Neural progenitor cell (in vitro differentiated cells): ENCODE measurements around the gene CCL23. TPM values are rescaled to one million over a fixed set of nuclear protein-coding genes. Genes with fewer than 3 reads are reported as not detected.

Experiments used
- DNase-seq: peaks from one replicate; pipeline ENCODE4 v3.0.0-alpha.2; 2016; ENCODE audit warnings: low spot score
- H2AFZ ChIP-seq: fragments of 200-600 bp; sonication (generic); replicated peaks from 2 replicates; pipeline ENCODE4 v1.6.1; 2016; ENCODE audit warnings: antibody characterized with exemption
- H3F3A ChIP-seq: fragments of 200-600 bp; sonication (generic); 2 replicates; pipeline ENCODE4 v1.6.1; 2016; ENCODE audit warnings: antibody characterized with exemption, low read depth
- H3K27ac ChIP-seq: fragments of 200-600 bp; sonication (generic); 2 replicates; pipeline ENCODE4 v1.5.1; 2016; ENCODE audit warnings: mild to moderate bottlenecking
- H3K27me3 ChIP-seq: fragments of 200-600 bp; sonication (generic); 2 replicates; pipeline ENCODE4 v1.6.1; 2016; ENCODE audit warnings: mild to moderate bottlenecking, moderate library complexity
- H3K36me3 ChIP-seq: fragments of 200-600 bp; sonication (generic); 2 replicates; pipeline ENCODE4 v1.5.1; 2016
- H3K4me1 ChIP-seq: fragments of 200-600 bp; sonication (generic); 2 replicates; pipeline ENCODE4 v1.6.1; 2016; ENCODE audit warnings: mixed run types
- H3K4me2 ChIP-seq: fragments of 200-600 bp; sonication (generic); 2 replicates; pipeline ENCODE4 v1.6.1; 2016
- H3K4me3 ChIP-seq: fragments of 200-600 bp; sonication (generic); 2 replicates; pipeline ENCODE4 v1.5.1; 2016
- H3K79me2 ChIP-seq: fragments of 200-600 bp; sonication (generic); 2 replicates; pipeline ENCODE4 v1.6.1; 2016; ENCODE audit warnings: low read depth
- H3K9ac ChIP-seq: fragments of 200-600 bp; sonication (generic); 2 replicates; pipeline ENCODE4 v1.6.1; 2016
- H3K9me3 ChIP-seq: fragments of 200-600 bp; sonication (generic); 2 replicates; pipeline ENCODE4 v1.5.1; 2016; ENCODE audit warnings: low read depth
- H4K20me1 ChIP-seq: fragments of 200-600 bp; sonication (generic); 2 replicates; pipeline ENCODE4 v1.6.1; 2016; ENCODE audit warnings: low read depth
- H3K27ac Mint-ChIP-seq: 3 replicates; pipeline ENCODE4 v1.8.0; 2021; ENCODE audit warnings: mixed read lengths
- H3K27me3 Mint-ChIP-seq: 2 replicates; pipeline ENCODE4 v1.8.0; 2022; ENCODE audit warnings: low read depth, mild to moderate bottlenecking, inconsistent platforms, moderate library complexity, mixed read lengths; ENCODE audit not compliant: insufficient read depth
- H3K36me3 Mint-ChIP-seq: 3 replicates; pipeline ENCODE4 v1.8.0; 2021; ENCODE audit warnings: mixed read lengths
- H3K4me1 Mint-ChIP-seq: 3 replicates; pipeline ENCODE4 v1.8.0; 2021; ENCODE audit warnings: mixed read lengths
- H3K4me3 Mint-ChIP-seq: 3 replicates; pipeline ENCODE4 v1.8.0; 2021; ENCODE audit warnings: mild to moderate bottlenecking, moderate library complexity, mixed read lengths
- H3K9me3 Mint-ChIP-seq: 3 replicates; pipeline ENCODE4 v1.8.0; 2020; ENCODE audit warnings: mixed read lengths
- EZH2 ChIP-seq: fragments of 200-600 bp; sonication (generic); IDR thresholded peaks from 2 replicates; pipeline ENCODE4 v1.6.1; 2017; ENCODE audit warnings: antibody characterized with exemption, mild to moderate bottlenecking, moderate library complexity
- EZH2phosphoT487 ChIP-seq: fragments of 200-600 bp; sonication (generic); IDR thresholded peaks from 2 replicates; pipeline ENCODE4 v1.6.1; 2017; ENCODE audit warnings: antibody characterized with exemption
- total RNA-seq: library from RNA; depleted of rRNA; stranded (reverse); fragments of >200 nt; gene quantifications from 2 replicates; pipeline ENCODE4 v1.2.3, GENCODE V29; 2015; ENCODE audit warnings: low replicate concordance
- TF ChIP-seq, protein P1 (sequence below): fragments of 200-600 bp; sonication (generic); IDR thresholded peaks from 2 replicates; pipeline ENCODE4 v1.5.1; 2017; ENCODE audit warnings: antibody characterized with exemption, mild to moderate bottlenecking

Gene CCL23
- total RNA-seq, 1 donor from 2014 or later = not detected

DNA sequence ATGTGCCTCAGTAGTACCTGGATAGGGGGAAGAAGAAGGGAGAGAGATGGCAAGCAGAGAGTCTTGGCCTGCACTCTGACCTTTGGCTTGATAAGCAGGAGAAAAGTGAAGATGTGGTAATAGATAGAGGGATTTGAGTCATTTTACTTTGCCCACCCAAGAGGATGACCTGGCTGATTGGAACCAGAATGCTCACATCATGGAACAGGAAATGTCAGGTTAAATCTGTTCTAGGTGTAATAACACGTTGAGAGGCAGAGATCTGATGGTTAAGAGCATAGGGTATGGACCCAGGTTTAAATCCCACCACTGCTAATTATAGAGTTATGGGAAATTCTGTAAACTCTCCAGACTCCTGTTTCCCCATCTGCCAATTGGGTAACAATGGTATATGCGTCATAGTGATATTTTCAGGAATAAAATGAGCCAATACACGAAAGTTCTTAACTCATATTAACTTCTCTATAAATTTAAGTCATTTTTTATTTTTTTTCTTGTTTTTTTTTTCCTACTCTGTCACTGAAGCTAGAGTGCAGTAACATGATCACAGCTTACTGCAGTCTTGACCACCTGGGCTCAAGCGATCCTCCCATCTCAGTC is 38.2 kb upstream of the CCL23 start:
- H3K4me3 ChIP-seq = no peak overlapping the region
- H3K27ac ChIP-seq = no peak overlapping the region
- H3K4me1 Mint-ChIP-seq = no peaks in the 10 kb centered on the region
- no peaks in the 10 kb centered on the region for H3F3A ChIP-seq
- peaks cover 3% of the 10 kb centered on the region for H3K9me3 Mint-ChIP-seq
- no peak overlapping the region for H2AFZ ChIP-seq
- H3K36me3 ChIP-seq = no peaks in the 10 kb centered on the region
- no peak overlapping the region for H3K9ac ChIP-seq
- no peak for DNase-seq
- H3K36me3 Mint-ChIP-seq = no peaks in the 10 kb centered on the region
- no peak overlapping the region for H3K4me3 Mint-ChIP-seq
- H3K4me2 ChIP-seq = no peak overlapping the region
- no peaks in the 10 kb centered on the region for H3K4me1 ChIP-seq
- TF ChIP-seq EZH2phosphoT487 (no peak), EZH2 (no peak)
- TF ChIP-seq, protein P1, sequence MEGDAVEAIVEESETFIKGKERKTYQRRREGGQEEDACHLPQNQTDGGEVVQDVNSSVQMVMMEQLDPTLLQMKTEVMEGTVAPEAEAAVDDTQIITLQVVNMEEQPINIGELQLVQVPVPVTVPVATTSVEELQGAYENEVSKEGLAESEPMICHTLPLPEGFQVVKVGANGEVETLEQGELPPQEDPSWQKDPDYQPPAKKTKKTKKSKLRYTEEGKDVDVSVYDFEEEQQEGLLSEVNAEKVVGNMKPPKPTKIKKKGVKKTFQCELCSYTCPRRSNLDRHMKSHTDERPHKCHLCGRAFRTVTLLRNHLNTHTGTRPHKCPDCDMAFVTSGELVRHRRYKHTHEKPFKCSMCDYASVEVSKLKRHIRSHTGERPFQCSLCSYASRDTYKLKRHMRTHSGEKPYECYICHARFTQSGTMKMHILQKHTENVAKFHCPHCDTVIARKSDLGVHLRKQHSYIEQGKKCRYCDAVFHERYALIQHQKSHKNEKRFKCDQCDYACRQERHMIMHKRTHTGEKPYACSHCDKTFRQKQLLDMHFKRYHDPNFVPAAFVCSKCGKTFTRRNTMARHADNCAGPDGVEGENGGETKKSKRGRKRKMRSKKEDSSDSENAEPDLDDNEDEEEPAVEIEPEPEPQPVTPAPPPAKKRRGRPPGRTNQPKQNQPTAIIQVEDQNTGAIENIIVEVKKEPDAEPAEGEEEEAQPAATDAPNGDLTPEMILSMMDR = no peak
- H3K27me3 Mint-ChIP-seq = no peaks in the 10 kb centered on the region
- H3K27me3 ChIP-seq = no peaks in the 10 kb centered on the region
- H4K20me1 ChIP-seq = no peaks in the 10 kb centered on the region
- H3K27ac Mint-ChIP-seq = no peak overlapping the region
- H3K79me2 ChIP-seq = no peaks in the 10 kb centered on the region
- no peaks in the 10 kb centered on the region for H3K9me3 ChIP-seq

DNA sequence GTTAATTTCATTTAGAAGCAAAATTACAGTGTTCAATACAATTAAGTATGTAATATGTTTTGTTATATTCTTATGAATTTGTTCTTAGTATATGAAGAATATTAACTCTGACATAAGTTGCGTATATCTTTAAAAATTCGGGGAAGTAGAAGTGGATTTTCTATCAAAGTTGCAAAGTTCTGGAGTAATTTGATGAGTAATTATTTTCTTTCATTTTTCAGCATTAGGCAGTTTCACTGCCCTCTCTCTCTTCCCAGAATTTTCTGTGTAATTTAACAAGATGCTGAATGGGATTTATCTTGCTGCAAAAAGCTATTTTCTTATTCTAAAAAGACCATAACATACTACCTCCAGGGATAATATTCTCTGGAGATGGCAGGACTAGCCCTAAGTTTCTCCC is 37.4 kb upstream of the CCL23 start:
- H3K27me3 Mint-ChIP-seq = no peaks in the 10 kb centered on the region
- Histone ChIP-seq H3F3A (no peaks in the 10 kb centered on the region), H3K4me3 (no peak overlapping the region), H3K27me3 (no peaks in the 10 kb centered on the region), H3K27ac (no peak overlapping the region), H3K9ac (no peak overlapping the region), H2AFZ (no peak overlapping the region), H4K20me1 (no peaks in the 10 kb centered on the region), H3K36me3 (no peaks in the 10 kb centered on the region), H3K79me2 (no peaks in the 10 kb centered on the region), H3K9me3 (no peaks in the 10 kb centered on the region), H3K4me2 (no peak overlapping the region), H3K4me1 (no peaks in the 10 kb centered on the region)
- no peak for DNase-seq
- no peaks in the 10 kb centered on the region for H3K4me1 Mint-ChIP-seq
- H3K4me3 Mint-ChIP-seq = no peak overlapping the region
- no peak overlapping the region for H3K27ac Mint-ChIP-seq
- no peak for TF ChIP-seq EZH2phosphoT487
- TF ChIP-seq, protein P1 = no peak
- no peak for TF ChIP-seq EZH2
- peaks cover 7% of the 10 kb centered on the region for H3K9me3 Mint-ChIP-seq
- H3K36me3 Mint-ChIP-seq = no peaks in the 10 kb centered on the region

DNA sequence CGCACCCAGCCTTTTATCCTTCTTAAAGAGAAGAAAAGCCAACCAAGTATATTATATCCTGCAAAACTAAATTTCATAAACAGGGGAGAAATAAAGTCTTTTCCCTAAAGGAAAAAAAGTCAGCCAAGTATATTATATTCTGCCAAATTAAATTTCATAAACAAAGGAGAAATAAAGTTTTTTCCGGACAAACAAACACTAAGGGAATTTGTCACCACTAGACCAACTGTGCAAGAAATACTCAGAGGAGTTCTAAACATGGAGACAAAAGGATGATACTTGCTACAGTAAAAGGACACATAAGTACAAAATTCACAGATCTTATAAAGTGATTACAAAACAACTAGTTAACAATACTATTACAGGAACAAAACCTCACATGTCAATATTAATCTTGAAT is 31.9 kb upstream of the CCL23 start:
- H4K20me1 ChIP-seq = no peaks in the 10 kb centered on the region
- no peak overlapping the region for H3K4me3 Mint-ChIP-seq
- DNase-seq = no peak
- no peak overlapping the region for H3K27ac ChIP-seq
- no peaks in the 10 kb centered on the region for H3F3A ChIP-seq
- H3K36me3 ChIP-seq = no peaks in the 10 kb centered on the region
- TF ChIP-seq EZH2 (no peak), EZH2phosphoT487 (no peak)
- TF ChIP-seq, protein P1 = no peak
- no peaks in the 10 kb centered on the region for H3K4me1 ChIP-seq
- no peak overlapping the region for H3K27ac Mint-ChIP-seq
- H2AFZ ChIP-seq = no peak overlapping the region
- no peak overlapping the region for H3K4me3 ChIP-seq
- H3K9me3 ChIP-seq = no peaks in the 10 kb centered on the region
- no peaks in the 10 kb centered on the region for H3K36me3 Mint-ChIP-seq
- no peaks in the 10 kb centered on the region for H3K27me3 Mint-ChIP-seq
- H3K27me3 ChIP-seq = no peaks in the 10 kb centered on the region
- no peak overlapping the region for H3K4me2 ChIP-seq
- no peak overlapping the region for H3K9ac ChIP-seq
- H3K9me3 Mint-ChIP-seq = peaks cover 29% of the 10 kb centered on the region
- H3K79me2 ChIP-seq = no peaks in the 10 kb centered on the region
- H3K4me1 Mint-ChIP-seq = no peaks in the 10 kb centered on the region
